ENCODE measurements around the gene JAKMIP2.

Gene JAKMIP2

GRCh38 chr5:147690595-147690994 is 91.9 kb downstream of the JAKMIP2 start:
- peak; percentile 14 for DNase-seq

DNA sequence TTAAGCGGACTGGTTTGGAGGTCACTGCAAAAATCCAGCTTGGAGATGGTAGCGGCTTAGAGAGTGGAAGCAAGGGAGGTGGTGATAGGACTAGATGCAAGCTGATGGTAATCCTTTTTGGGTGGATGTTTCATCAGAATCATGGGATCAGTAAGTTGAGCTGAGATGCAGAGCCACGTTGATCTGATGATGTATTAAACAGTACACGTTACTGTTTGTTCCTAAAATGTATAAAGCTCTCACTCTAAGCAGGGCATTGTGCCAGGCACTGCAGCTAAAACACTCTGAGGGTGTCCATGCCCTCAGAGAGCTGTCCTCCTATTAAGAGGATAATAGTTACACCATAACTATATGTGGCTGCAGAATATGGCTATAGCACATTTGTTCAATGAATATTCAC is 93.1 kb downstream of the JAKMIP2 start:
- no peak for DNase-seq

DNA sequence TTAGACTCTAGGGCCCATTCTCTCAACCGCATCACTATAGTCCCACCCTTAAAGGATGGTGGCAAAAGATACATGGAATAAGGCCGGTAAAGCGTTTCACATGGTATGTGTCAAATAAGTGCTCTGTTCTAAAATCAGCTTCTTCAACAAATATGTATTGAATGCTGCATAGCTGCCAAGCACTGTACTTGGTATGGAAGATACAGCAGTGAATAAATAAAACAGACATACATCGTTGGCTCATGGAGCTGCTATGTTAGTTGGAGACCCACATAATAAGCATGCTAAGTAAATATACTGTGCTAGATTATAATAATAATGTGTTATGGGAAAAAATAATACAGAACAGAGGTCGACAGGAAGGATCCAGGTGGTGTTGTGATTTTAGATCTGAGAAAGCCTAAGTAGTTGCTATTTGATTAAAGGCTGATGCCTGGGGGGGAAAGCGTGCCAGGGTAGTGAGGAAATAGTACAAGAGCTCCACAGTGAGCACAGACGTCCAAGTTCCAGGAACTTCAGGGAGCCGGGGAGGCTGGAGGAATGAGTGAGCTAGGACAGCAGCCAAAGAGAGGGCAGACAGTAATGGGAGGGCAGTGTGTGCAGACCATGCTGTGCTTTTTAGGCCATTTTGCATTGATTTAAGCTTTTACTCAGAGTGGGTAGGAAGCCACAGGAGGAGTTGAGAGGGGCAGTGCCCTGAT is 93.7 kb downstream of the JAKMIP2 start:
- no peak for DNase-seq

DNA sequence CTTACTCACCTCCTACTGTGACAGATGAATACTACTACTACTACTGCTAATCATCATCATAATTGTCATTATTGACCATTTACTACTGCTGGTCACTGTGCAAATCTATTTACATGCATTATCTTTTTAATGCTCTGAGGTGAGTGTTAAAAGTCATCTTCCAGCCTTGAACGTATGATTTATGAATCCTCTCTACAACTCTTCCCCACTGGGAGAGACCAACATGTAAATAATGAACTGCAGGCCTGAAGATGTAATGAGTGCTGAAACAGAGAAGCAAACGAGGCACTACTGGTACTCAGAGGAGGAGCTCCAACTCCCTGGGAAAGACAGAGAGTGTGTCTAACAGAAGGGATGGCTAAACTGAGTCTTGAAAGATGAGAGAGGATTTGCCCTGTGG is 95.4 kb downstream of the JAKMIP2 start:
- no peak for DNase-seq

DNA sequence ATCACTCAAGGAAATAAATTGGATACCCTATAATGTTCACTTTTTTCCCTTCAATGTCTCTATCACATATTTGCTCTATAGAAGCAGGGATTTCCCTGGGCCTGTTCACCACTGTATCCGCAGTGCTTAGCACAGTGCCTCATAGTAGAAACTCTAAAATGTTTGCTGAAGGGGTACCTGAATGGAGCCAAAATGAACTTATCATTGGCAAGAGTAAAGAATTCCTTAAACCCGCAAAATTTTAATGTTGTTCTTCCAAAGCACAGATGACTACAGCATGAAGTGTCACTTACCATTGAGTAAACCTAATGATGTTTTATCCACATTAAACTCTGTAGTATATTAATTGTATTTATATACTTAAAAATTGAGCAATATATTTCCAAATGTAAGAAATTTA is 96.1 kb downstream of the JAKMIP2 start:
- DNase-seq: no peak

- no peak for DNase-seq
These were observed 96.5 kb downstream of the JAKMIP2 start for GRCh38 chr5:147685993-147686392.

GRCh38 chr5:147675168-147675567 is 107.4 kb downstream of the JAKMIP2 start:
- no peak for DNase-seq

GRCh38 chr5:147674411-147674810 is 108.1 kb downstream of the JAKMIP2 start:
- no peak for DNase-seq

GRCh38 chr5:147673791-147674190 is 108.7 kb downstream of the JAKMIP2 start:
- no peak for DNase-seq

- DNase-seq: no peak
These were observed 109.3 kb downstream of the JAKMIP2 start for GRCh38 chr5:147673266-147673665.

GRCh38 chr5:147671365-147671764 is 111.2 kb downstream of the JAKMIP2 start:
- no peak for DNase-seq

DNA sequence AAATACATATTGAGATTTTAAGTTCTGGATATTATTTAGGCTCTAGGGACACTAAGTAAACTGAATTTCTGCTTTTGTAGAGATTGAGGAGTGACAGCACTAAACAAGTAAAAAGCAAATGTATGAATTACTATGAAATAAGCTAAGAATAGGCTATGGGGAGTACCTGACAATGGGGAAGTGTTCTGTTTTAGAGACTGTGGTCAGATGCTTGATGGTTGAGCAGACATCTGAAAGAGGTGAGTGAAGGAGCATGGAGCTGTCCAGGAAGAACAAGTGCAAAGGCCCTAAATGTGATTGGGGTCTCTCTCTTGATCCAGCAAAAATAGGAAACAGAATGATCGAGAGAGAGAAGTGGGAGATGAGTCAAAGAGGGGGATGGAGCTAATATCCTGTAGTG is 111.7 kb downstream of the JAKMIP2 start:
- DNase-seq: no peak

DNA sequence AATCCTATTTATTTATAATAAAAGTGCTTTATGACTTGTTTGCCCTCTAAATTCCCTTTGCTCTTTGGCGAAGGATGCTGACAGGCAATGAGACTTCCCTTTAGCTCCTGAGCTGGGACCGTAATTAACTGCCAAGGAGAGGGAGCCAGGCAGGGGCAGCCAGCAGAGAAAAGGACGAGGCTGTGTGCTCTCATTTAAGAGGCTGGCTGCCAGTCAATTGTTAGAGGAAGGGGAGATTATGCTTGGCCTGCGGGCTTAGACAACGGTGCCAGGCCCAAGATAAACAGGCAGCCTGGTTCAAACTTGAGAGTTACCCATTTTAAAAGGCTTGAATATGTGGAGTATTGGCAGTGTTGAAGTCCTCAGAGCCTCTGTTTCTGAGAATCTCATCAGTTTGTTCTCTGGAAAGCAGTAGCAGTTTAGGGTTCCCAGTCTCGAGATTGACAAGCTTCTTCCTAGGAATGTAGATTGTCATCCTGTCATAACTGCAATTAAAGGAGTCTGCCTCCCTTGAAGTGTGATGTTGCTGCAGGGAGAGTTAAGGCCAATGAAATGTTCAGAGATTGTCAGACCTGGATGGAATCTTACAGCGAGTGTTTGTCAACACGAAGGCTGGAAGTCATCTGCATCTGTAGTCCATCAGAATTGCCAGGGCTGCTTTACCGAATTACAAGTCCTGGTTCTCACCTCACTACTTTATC is 113.2 kb downstream of the JAKMIP2 start:
- DNase-seq: no peak

- no peak for DNase-seq
These were observed 114.1 kb downstream of the JAKMIP2 start for GRCh38 chr5:147668385-147668784.

- no peak for DNase-seq
These were observed 115.2 kb downstream of the JAKMIP2 start for GRCh38 chr5:147667363-147667762.

DNA sequence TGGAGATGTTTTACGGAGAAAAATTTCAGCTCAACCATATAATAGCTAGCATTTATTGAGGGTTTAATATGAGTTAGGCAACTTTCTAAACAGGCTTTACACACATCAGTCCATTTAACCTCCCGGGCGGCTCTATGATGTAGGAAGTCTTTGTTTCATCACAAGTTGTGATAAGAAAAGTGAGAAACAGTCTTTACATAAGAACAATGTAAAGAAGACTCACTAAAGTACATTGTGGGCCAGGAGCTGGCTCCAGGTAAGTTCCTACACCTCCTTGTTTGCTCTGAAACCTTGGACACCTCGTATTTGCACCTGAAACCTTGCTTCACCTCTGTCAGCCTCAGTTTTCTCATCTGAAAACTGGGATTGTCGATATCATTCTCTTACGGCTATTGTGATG is 116.1 kb downstream of the JAKMIP2 start:
- no peak for DNase-seq

GRCh38 chr5:147661541-147661940 is 121.0 kb downstream of the JAKMIP2 start:
- no peak for DNase-seq

- no peak for DNase-seq
These were observed 123.2 kb downstream of the JAKMIP2 start for GRCh38 chr5:147659166-147659929.

- no peak for DNase-seq
These were observed 124.1 kb downstream of the JAKMIP2 start for GRCh38 chr5:147658293-147658932.

GRCh38 chr5:147648597-147648996 is 133.9 kb downstream of the JAKMIP2 start:
- DNase-seq: no peak

DNA sequence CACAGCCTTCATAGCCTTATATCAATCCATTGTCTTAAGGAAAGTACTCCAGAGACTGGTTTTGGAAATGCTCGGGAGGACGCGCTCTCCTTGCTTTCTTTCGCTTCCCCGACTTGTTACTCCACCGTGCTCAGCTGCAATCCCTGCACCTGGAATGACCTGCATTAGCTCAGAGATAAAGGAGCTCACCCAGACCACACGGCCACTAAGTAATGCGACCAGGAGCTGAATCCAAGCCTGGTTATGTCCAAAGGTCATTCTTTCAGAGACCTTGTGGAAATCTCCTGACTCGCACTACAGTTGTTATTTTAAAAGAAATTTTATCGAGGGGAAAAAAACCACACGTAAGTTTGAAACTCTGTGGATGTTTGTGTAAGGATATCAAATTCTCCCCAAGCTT is 137.3 kb downstream of the JAKMIP2 start:
- no peak for DNase-seq

DNA sequence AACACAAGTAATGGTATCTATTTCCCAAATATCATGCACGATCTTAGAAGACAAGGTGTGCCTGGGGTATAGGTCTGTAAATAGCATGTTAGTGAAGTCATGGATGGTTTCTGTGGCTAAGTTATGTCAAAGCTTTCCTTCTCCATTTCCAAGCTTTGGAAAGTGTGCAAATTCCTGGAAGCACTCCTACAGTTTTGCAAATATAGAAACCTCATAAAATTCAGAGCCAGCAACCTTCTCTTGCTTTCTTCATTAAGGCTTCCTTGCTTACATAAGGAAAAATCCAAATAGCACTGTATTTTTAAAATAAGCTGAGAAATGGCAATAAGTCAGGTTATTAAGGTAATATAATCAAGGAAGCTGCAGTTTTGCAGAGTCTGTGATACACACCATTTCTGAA is 138.1 kb downstream of the JAKMIP2 start:
- no peak for DNase-seq

- DNase-seq: no peak
These were observed 139.4 kb downstream of the JAKMIP2 start for GRCh38 chr5:147643142-147643541.

Measured in NCI-H226 (cell line).